HepG2 (cell line): ENCODE data around the gene ADSS1. TPM values are rescaled to one million over a fixed set of nuclear protein-coding genes. Genes with fewer than 3 reads are reported as not detected.

ENCODE experiments used
- ATAC-seq: fragments of 200-7000 bp; cut with Tn5 transposase; 3 replicates; pipeline ENCODE4 v1.9.1; 2020; ENCODE audit warnings: mild to moderate bottlenecking, moderate library complexity
- BruUV-seq: library from RNA; stranded (reverse); fragments of 400-500 nt; replicated peaks from 2 replicates; lab custom pipeline; 2021; lab: Mats Ljungman, UMichigan
- CTCF ChIA-PET: fragments of 300-600 bp; formaldehyde crosslinking; extraction: SDS; loops from one replicate; lab custom pipeline; 2021; ENCODE audit warnings: low total read pairs, inconsistent platforms, low intra/inter-chr PET ratio; lab: Yijun Ruan, JAX
- POLR2A ChIA-PET: fragments of 350-600 bp; sonication (Branson Sonifier 250); formaldehyde crosslinking; loops from one replicate; lab custom pipeline; 2020; ENCODE audit warnings: antibody characterized with exemption, inconsistent platforms; lab: Yijun Ruan, JAX
- DNase-seq: peaks from one replicate; pipeline ENCODE4 v3.0.0-alpha.2; 2015; ENCODE audit warnings: low spot score
- FAIRE-seq: peaks from 3 replicates; lab custom pipeline; 2011; peaks lifted over from hg19 to GRCh38; lab: Jason Lieb, UNC
- H2AFZ ChIP-seq: one replicate; pipeline ENCODE4 v1.6.1; 2011; ENCODE audit warnings: low read length, inconsistent platforms
- H3K27ac ChIP-seq: fragments of 300-600 bp; 3 replicates; pipeline ENCODE4 v1.8.0; 2011; ENCODE audit warnings: mixed run types, mild to moderate bottlenecking, mixed read lengths, low read length, inconsistent platforms; ENCODE audit not compliant: insufficient read depth; ENCODE audit errors: extremely low read length
- H3K27me3 ChIP-seq, 2 experiments: fragments of 200-600 bp in 1 of 2; 2 replicates in 1 of 2; 3 replicates in 1 of 2; pipeline versions ENCODE4 v1.6.0 to v1.8.0; 2011; ENCODE audit warnings: low read length in 2 of 2, mild to moderate bottlenecking in 2 of 2, moderate library complexity in 2 of 2, inconsistent platforms in 1 of 2; ENCODE audit not compliant: insufficient read depth in 2 of 2, control insufficient read depth in 1 of 2
- H3K36me3 ChIP-seq, 2 experiments: fragments of 200-600 bp in 1 of 2; replicated peaks in 1 of 2; 2 replicates in 1 of 2; 3 replicates in 1 of 2; pipeline versions ENCODE4 v1.5.1 to v1.8.0; 2011; ENCODE audit warnings: low read length in 2 of 2, inconsistent platforms in 1 of 2; ENCODE audit not compliant: insufficient read depth in 2 of 2, control insufficient read depth in 1 of 2
- H3K4me1 ChIP-seq: 2 replicates; pipeline ENCODE4 v1.5.1; 2012; ENCODE audit warnings: low read length, inconsistent platforms; ENCODE audit not compliant: insufficient read depth
- H3K4me2 ChIP-seq: 2 replicates; pipeline ENCODE4 v1.6.0; 2011; ENCODE audit warnings: low read depth, low read length, inconsistent platforms
- H3K4me3 ChIP-seq, 3 experiments: fragments of 200-600 bp in 1 of 3; sonication (generic), shearing (Covaris generic) in 1 of 3; replicated peaks in 1 of 3; 2 replicates each; pipeline ENCODE4 v1.5.1; 2011 to 2016; ENCODE audit warnings: low read length in 3 of 3, inconsistent platforms in 2 of 3, low read depth in 2 of 3, mild to moderate bottlenecking in 2 of 3, control low read depth in 1 of 3, mixed read lengths in 1 of 3; ENCODE audit not compliant: insufficient read depth in 1 of 3
- H3K79me2 ChIP-seq: one replicate; pipeline ENCODE4 v1.6.1; 2011; ENCODE audit warnings: low read length, inconsistent platforms; ENCODE audit not compliant: insufficient read depth
- H3K9ac ChIP-seq: 2 replicates; pipeline ENCODE4 v1.6.0; 2011; ENCODE audit warnings: mild to moderate bottlenecking, low read depth, low read length, inconsistent platforms; ENCODE audit not compliant: insufficient read depth
- H3K9me3 ChIP-seq: 2 replicates; pipeline ENCODE4 v1.5.1; 2012; ENCODE audit warnings: mild to moderate bottlenecking, low read length
- H4K20me1 ChIP-seq: 2 replicates; pipeline ENCODE4 v1.6.0; 2011; ENCODE audit warnings: inconsistent platforms, mild to moderate bottlenecking, low read length, moderate library complexity; ENCODE audit not compliant: insufficient read depth
- ATF6 ChIP-seq: sonication (generic); formaldehyde crosslinking; conservative IDR thresholded peaks from 2 replicates; pipeline ENCODE4 v1.4.0; 2020; ENCODE audit warnings: missing genetic modification reagents
- BCL6 ChIP-seq: IDR thresholded peaks from 2 replicates; pipeline ENCODE4 v1.6.1; 2016; ENCODE audit warnings: missing genetic modification reagents, missing compliant biosample characterization
- ELF1 ChIP-seq: sonication (generic); formaldehyde crosslinking; IDR thresholded peaks from 2 replicates; pipeline ENCODE4 v1.4.0; 2020; ENCODE audit warnings: missing genetic modification reagents
- GTF3A ChIP-seq: sonication (generic); formaldehyde crosslinking; conservative IDR thresholded peaks from 2 replicates; pipeline ENCODE4 v1.4.0; 2020; ENCODE audit warnings: mild to moderate bottlenecking, missing genetic modification reagents
- HOXD1 ChIP-seq: sonication (generic); formaldehyde crosslinking; IDR thresholded peaks from 2 replicates; pipeline ENCODE4 v1.5.0; 2020; ENCODE audit warnings: missing genetic modification reagents
- KDM6A ChIP-seq: IDR thresholded peaks from 2 replicates; pipeline ENCODE4 v1.6.1; 2016; ENCODE audit warnings: low read depth
- KLF11 ChIP-seq: IDR thresholded peaks from 2 replicates; pipeline ENCODE4 v1.6.1; 2016; ENCODE audit warnings: missing compliant biosample characterization
- NR2F6 ChIP-seq, 2 experiments: IDR thresholded peaks; 2 replicates each; pipeline ENCODE4 v1.6.1; 2016; ENCODE audit warnings: antibody characterized with exemption in 1 of 2, mild to moderate bottlenecking in 1 of 2
- ZFP36L1 ChIP-seq: sonication (generic); formaldehyde crosslinking; IDR thresholded peaks from 2 replicates; pipeline ENCODE4 v1.8.0; 2022; ENCODE audit warnings: mild to moderate bottlenecking, missing genetic modification reagents, moderate library complexity
- ZNF136 ChIP-seq: sonication (generic); formaldehyde crosslinking; IDR thresholded peaks from 2 replicates; pipeline ENCODE4 v1.8.1; 2022; ENCODE audit warnings: low read depth, mild to moderate bottlenecking, moderate library complexity, missing genetic modification reagents
- ZNF687 ChIP-seq: sonication (generic); formaldehyde crosslinking; IDR thresholded peaks from 2 replicates; pipeline ENCODE4 v1.5.1; 2020; ENCODE audit warnings: mild to moderate bottlenecking, missing genetic modification reagents, moderate library complexity
- ZNF740 ChIP-seq: sonication (generic); formaldehyde crosslinking; IDR thresholded peaks from 2 replicates; pipeline ENCODE4 v1.4.0; 2020; ENCODE audit warnings: missing genetic modification reagents
- ZNF788 ChIP-seq: sonication (generic); formaldehyde crosslinking; IDR thresholded peaks from 2 replicates; pipeline ENCODE4 v1.5.0; 2020; ENCODE audit warnings: mild to moderate bottlenecking, missing genetic modification reagents, borderline replicate concordance
- WGBS: methylation state at CpG from one replicate; pipeline ENCODE4 v1.1.6; 2017; ENCODE audit warnings: low lambda C conversion rate; 5-methylcytosine and 5-hydroxymethylcytosine counted together
- in situ Hi-C: cut with HindIII; loops from 2 replicates; pipeline ENCODE4 v1.10.0; 2017; ENCODE audit warnings: low pct_unique_long_range_greater_than_20kb; ENCODE audit not compliant: extremely low pct_ligation_motif_present
- intact Hi-C: fragments of 100-400 bp; cut with micrococcal nuclease; formaldehyde crosslinking; loops from one replicate; pipeline ENCODE4 v1.10.0; 2022; ENCODE audit not compliant: unreplicated experiment
- polyA plus RNA-seq, 8 experiments: library from polyadenylated mRNA; depleted of rRNA in 3 of 8; stranded (reverse) in 7 of 8; unstranded in 1 of 8; fragments of >200 nt; fragmentation: Illumina TruSeq in 4 of 8; extraction: Trizol in 4 of 8; gene quantifications; 2 replicates each; pipeline versions ENCODE4 v1.2.1 to v1.2.3, GENCODE V29; 2011 to 2016; ENCODE audit warnings: low read depth in 4 of 8, missing spikeins in 1 of 8, mixed read lengths in 1 of 8; ENCODE audit not compliant: insufficient read depth in 1 of 8
- total RNA-seq, 5 experiments: library from RNA; depleted of rRNA; stranded (reverse); fragments of >200 nt; fragmentation: Illumina TruSeq; extraction: Trizol; gene quantifications; 2 replicates each; pipeline ENCODE4 v1.2.3, GENCODE V29; 2016; ENCODE audit warnings: low read depth in 1 of 5
- TF ChIP-seq, protein P1 (sequence below): IDR thresholded peaks from 2 replicates; pipeline ENCODE4 v1.6.1; 2012; ENCODE audit warnings: inconsistent platforms
- TF ChIP-seq, protein P2 (sequence below): IDR thresholded peaks from 2 replicates; pipeline ENCODE4 v1.6.1; 2016; ENCODE audit warnings: low read depth, borderline replicate concordance

Gene ADSS1
- total and polyA plus RNA-seq, 2 of the 13 experiments (the other 11 are each of a cell fraction or from before 2014, with no cell fraction given) = 1.0 to 36.7 TPM

DNA sequence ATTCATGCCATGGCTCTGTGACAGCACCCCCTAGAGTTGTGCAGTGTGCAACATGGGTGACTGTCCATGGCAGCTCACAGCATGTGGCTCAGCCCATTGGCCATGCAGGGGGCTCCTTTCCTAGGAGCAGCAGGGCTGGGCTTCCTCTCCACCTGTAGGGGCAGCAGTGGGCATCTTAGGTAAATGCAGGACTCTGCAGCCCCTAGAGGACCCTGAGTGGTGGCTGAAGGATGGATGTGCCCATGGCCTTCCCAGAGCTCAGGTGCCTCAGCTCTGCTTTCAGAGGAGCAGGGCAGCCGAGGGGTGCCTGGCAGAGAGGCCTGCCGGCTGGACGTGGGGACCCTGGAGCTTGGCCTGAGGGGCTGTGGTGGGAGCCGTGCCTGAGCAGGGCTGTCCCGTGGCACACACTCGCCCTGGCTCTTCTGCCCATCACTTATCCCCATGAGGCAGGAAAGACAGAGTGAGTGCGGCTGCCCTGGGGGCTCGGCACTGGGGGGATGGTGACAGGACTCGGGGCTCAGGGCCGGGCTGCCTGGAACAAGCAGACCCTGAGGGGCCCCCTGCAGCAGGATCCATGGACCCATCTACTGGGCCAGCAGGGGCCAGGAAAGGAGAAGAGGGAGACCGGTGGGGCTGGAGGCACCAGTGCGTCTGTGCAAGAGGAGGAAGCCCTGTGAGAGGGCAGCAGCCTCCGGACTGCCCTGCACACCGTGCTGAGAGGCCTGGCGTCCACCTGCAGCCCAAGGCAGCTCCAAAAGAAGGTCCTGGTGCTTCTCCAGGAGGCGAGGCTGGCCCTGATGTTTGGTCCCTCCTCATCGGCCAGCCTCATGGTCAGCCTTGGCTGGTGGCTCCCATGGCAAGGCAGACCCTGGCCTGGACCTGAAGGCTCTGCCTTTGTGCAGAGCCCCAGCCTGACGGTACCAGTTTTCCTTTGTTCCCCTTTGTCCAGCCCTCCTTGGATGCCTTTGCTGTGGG is 7.6 kb downstream of the ADSS1 start (continued):
- TF ChIP-seq ZNF687 (CRISPR knock-in tag) (peak; percentile 57), NR2F6 (IDR thresholded peaks at IDR 0.05) (no peak), NR2F6 (CRISPR knock-in tag; IDR thresholded peaks at IDR 0.05) (peak; percentile 14; the same call in 1 of the 2 replicates), BCL6 (CRISPR knock-in tag) (no peak), ZNF788 (CRISPR knock-in tag) (peak; percentile 36; the same call in 1 of the 2 replicates), ZFP36L1 (CRISPR knock-in tag) (0 out of 2 replicates have a peak, but pooled peaks have one; percentile 26)

GRCh38 chr14:104732355-104732804 is 8.4 kb downstream of the ADSS1 start:
- CTCF ChIA-PET = no interaction called here
- no peak for ATAC-seq
- Histone ChIP-seq H3K27me3 (no peaks in the 10 kb centered on the region), H3K4me3 (no peak overlapping the region), H3K36me3 (no peaks in the 10 kb centered on the region), H3K4me1 (peaks cover 76% of the 10 kb centered on the region), H2AFZ (no peak overlapping the region), H3K27ac (no peak overlapping the region), H3K4me2 (no peak overlapping the region), H3K9me3 (no peaks in the 10 kb centered on the region), H3K9ac (no peak overlapping the region), H4K20me1 (no peaks in the 10 kb centered on the region), H3K79me2 (no peaks in the 10 kb centered on the region)
- intact Hi-C loops (no loop called here), in situ Hi-C loops (no loop called here)
- no peak for DNase-seq
- WGBS = 100% methylated on average over 1 of the region's 14 CpGs
- BruUV-seq = no TSS peak
- TF ChIP-seq GTF3A (CRISPR knock-in tag) (no peak), ZNF740 (no peak), ATF6 (CRISPR knock-in tag) (no peak), ZNF136 (CRISPR knock-in tag) (no peak), ELF1 (no peak), KDM6A (no peak), HOXD1 (no peak), KLF11 (no peak)
- TF ChIP-seq, protein P1, sequence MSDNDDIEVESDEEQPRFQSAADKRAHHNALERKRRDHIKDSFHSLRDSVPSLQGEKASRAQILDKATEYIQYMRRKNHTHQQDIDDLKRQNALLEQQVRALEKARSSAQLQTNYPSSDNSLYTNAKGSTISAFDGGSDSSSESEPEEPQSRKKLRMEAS = no peak
- TF ChIP-seq, protein P2, sequence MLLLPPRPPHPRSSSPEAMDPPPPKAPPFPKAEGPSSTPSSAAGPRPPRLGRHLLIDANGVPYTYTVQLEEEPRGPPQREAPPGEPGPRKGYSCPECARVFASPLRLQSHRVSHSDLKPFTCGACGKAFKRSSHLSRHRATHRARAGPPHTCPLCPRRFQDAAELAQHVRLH = no peak
- POLR2A ChIA-PET = interaction anchor here (7.7 kb wide), 1 partner anchor 19 kb away, joined by 68 read pairs; the partner anchor contains the start of gene SIVA1
- FAIRE-seq = no peak
